ENCODE measurements around the gene DOK6.
"Not testable (repeated sequence)": the region's sequence is repeated elsewhere in the genome, so short reads cannot be mapped to it uniquely, and the experiment has no call there.

The DOK6 gene

GRCh38 chr18:69866212-69866611, 465.5 kb downstream of the DOK6 start:
- DNase-seq (ENCODE audit: low read depth in 2 of 2) = no peak

GRCh38 chr18:69870736-69871135, 470.0 kb downstream of the DOK6 start:
- no peak for DNase-seq (ENCODE audit: low read depth in 2 of 2)

GRCh38 chr18:69871363-69871762, 470.7 kb downstream of the DOK6 start:
- DNase-seq (ENCODE audit: low read depth in 2 of 2) = no peak

- DNase-seq (ENCODE audit: low read depth in 2 of 2) = no peak
Observed at GRCh38 chr18:69872661-69873060, 472.0 kb downstream of the DOK6 start.

- DNase-seq (ENCODE audit: low read depth in 2 of 2) = no peak
Observed at GRCh38 chr18:69874058-69874457, 473.4 kb downstream of the DOK6 start.

GRCh38 chr18:69876490-69876889, 475.8 kb downstream of the DOK6 start:
- DNase-seq (ENCODE audit: low read depth in 2 of 2) = no peak

GRCh38 chr18:69878213-69878933, 477.7 kb downstream of the DOK6 start:
- no peak for DNase-seq (ENCODE audit: low read depth in 2 of 2)

GRCh38 chr18:69879051-69879450, 478.4 kb downstream of the DOK6 start:
- DNase-seq (ENCODE audit: low read depth in 2 of 2) = not testable (repeated sequence)

- DNase-seq (ENCODE audit: low read depth in 2 of 2) = no peak
Observed at GRCh38 chr18:69880083-69880482, 479.4 kb downstream of the DOK6 start.

- DNase-seq (ENCODE audit: low read depth in 2 of 2) = no peak
Observed at GRCh38 chr18:69882965-69883668, 482.4 kb downstream of the DOK6 start.

- DNase-seq (ENCODE audit: low read depth in 2 of 2) = no peak
Observed at GRCh38 chr18:69883781-69884180, 483.1 kb downstream of the DOK6 start.

GRCh38 chr18:69885355-69885754, 484.7 kb downstream of the DOK6 start:
- no peak for DNase-seq (ENCODE audit: low read depth in 2 of 2)

GRCh38 chr18:69885841-69886531, 485.3 kb downstream of the DOK6 start:
- DNase-seq (ENCODE audit: low read depth in 2 of 2) = peak in 1 of 2 donors; percentile 53

GRCh38 chr18:69887256-69887655, 486.6 kb downstream of the DOK6 start:
- no peak for DNase-seq (ENCODE audit: low read depth in 2 of 2)

- DNase-seq (ENCODE audit: low read depth in 2 of 2) = no peak
Observed at GRCh38 chr18:69889009-69889408, 488.3 kb downstream of the DOK6 start.

GRCh38 chr18:69890558-69890957, 489.9 kb downstream of the DOK6 start:
- DNase-seq (ENCODE audit: low read depth in 2 of 2) = no peak

- DNase-seq (ENCODE audit: low read depth in 2 of 2) = no peak
Observed at GRCh38 chr18:69894467-69894866, 493.8 kb downstream of the DOK6 start.

GRCh38 chr18:69895066-69896047, 494.7 kb downstream of the DOK6 start:
- no peak for DNase-seq (ENCODE audit: low read depth in 2 of 2)

GRCh38 chr18:69897397-69898108, 496.9 kb downstream of the DOK6 start:
- no peak for DNase-seq (ENCODE audit: low read depth in 2 of 2)

- DNase-seq (ENCODE audit: low read depth in 2 of 2) = no peak
Observed at GRCh38 chr18:69898241-69898861, 497.7 kb downstream of the DOK6 start.
